Measurements from ENCODE around the gene CKAP5.

DNA sequence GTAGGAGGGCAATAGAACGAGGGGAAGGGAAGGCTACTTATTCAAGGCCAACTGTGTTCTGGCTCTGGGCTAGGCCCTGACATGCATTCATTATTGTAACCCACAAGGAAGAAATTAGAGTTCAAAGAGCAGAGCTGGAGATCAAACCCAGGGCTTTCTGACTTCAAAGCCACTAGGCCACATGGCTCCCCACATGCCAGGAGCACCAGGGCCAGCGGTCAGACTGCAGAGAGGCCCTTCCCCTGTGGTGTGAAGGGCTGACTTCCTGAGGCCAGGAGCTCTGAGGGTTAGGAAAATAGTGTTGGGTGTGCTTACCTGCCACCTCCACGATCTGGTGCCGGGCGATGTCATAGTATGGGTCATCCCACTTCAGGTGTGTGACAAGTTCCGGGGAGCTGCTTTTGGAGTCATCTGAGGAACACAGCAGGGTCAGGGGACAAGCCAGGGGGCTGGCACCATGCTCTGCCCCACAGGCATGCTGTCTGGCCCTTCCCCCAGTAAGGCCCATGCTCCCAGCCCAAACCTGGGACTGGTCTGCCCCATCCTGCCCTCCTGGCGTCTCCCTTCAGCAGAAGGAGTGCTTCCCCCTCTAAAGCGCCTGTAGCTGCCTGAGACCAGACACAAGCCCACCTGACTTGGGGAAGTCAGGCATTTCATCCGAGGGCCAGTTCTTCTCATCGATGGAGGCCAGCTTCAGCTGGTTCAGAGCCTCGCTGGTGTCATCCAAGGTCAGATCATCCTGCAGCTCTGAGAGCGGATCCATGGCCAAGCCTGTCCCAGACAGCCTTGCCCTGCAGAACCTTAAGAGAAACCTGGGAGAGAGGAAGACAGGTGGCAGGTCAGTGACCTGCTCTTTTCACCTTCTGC is 150.5 kb downstream of the CKAP5 start:
- TF ChIP-seq, protein P1, sequence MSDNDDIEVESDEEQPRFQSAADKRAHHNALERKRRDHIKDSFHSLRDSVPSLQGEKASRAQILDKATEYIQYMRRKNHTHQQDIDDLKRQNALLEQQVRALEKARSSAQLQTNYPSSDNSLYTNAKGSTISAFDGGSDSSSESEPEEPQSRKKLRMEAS (IDR thresholded peaks at IDR 0.05; ENCODE audit: low read depth): no peak
- TF ChIP-seq EP300 (IDR thresholded peaks at IDR 0.05; ENCODE audit: borderline replicate concordance in 1 of 2, low read depth in 1 of 2, low read length in 1 of 2) (no peak), RAD21 (IDR thresholded peaks at IDR 0.05; ENCODE audit: low read length) (no peak), MXI1 (IDR thresholded peaks at IDR 0.05; ENCODE audit: low read depth, low read length) (no peak), NRF1 (IDR thresholded peaks at IDR 0.05; ENCODE audit: low read depth, low read length) (no peak)
- TF ChIP-seq, protein P2, sequence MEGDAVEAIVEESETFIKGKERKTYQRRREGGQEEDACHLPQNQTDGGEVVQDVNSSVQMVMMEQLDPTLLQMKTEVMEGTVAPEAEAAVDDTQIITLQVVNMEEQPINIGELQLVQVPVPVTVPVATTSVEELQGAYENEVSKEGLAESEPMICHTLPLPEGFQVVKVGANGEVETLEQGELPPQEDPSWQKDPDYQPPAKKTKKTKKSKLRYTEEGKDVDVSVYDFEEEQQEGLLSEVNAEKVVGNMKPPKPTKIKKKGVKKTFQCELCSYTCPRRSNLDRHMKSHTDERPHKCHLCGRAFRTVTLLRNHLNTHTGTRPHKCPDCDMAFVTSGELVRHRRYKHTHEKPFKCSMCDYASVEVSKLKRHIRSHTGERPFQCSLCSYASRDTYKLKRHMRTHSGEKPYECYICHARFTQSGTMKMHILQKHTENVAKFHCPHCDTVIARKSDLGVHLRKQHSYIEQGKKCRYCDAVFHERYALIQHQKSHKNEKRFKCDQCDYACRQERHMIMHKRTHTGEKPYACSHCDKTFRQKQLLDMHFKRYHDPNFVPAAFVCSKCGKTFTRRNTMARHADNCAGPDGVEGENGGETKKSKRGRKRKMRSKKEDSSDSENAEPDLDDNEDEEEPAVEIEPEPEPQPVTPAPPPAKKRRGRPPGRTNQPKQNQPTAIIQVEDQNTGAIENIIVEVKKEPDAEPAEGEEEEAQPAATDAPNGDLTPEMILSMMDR (IDR thresholded peaks at IDR 0.05): no peak

All from SK-N-SH (cell line).